Parathyroid adenoma (tissue), 2 donors: Measurements from ENCODE around the gene GKN1.

ENCODE experiments used
- H2AFZ ChIP-seq: fragments of 300-600 bp; sonication (generic); one replicate; pipeline ENCODE4 v1.7.0; 2017; ENCODE audit warnings: antibody characterized with exemption, mild to moderate bottlenecking
- H3K27ac ChIP-seq: fragments of 300-600 bp; sonication (generic); one replicate; pipeline ENCODE4 v1.7.0; 2017
- H3K27me3 ChIP-seq: fragments of 300-600 bp; sonication (generic); one replicate; pipeline ENCODE4 v1.7.0; 2017; ENCODE audit warnings: low read length; ENCODE audit not compliant: control insufficient read depth, insufficient read depth
- H3K36me3 ChIP-seq: fragments of 300-600 bp; sonication (generic); one replicate; pipeline ENCODE4 v1.7.0; 2017; ENCODE audit warnings: low read length; ENCODE audit not compliant: control insufficient read depth, insufficient read depth
- H3K4me1 ChIP-seq: fragments of 300-600 bp; sonication (generic); one replicate; pipeline ENCODE4 v1.7.0; 2017; ENCODE audit warnings: control low read depth
- H3K4me2 ChIP-seq: fragments of 300-600 bp; sonication (generic); one replicate; pipeline ENCODE4 v1.7.0; 2017; ENCODE audit warnings: low read length
- H3K4me3 ChIP-seq: fragments of 300-600 bp; sonication (generic); one replicate; pipeline ENCODE4 v1.7.0; 2017; ENCODE audit warnings: low read depth, low read length
- H3K79me2 ChIP-seq: fragments of 300-600 bp; sonication (generic); one replicate; pipeline ENCODE4 v1.7.0; 2017; ENCODE audit warnings: control low read depth
- H3K9ac ChIP-seq: fragments of 300-600 bp; sonication (generic); one replicate; pipeline ENCODE4 v1.7.0; 2017; ENCODE audit warnings: mild to moderate bottlenecking
- H3K9me3 ChIP-seq: fragments of 300-600 bp; sonication (generic); one replicate; pipeline ENCODE4 v1.7.0; 2017; ENCODE audit warnings: low read length; ENCODE audit not compliant: control insufficient read depth
- TF ChIP-seq, protein P1 (sequence below): fragments of 300-600 bp; sonication (generic); IDR thresholded peaks from one replicate; pipeline ENCODE4 v1.7.0; 2017; ENCODE audit warnings: antibody characterized with exemption, mild to moderate bottlenecking
- donor health status: primary hyperparathyroidism.

GKN1 gene

DNA sequence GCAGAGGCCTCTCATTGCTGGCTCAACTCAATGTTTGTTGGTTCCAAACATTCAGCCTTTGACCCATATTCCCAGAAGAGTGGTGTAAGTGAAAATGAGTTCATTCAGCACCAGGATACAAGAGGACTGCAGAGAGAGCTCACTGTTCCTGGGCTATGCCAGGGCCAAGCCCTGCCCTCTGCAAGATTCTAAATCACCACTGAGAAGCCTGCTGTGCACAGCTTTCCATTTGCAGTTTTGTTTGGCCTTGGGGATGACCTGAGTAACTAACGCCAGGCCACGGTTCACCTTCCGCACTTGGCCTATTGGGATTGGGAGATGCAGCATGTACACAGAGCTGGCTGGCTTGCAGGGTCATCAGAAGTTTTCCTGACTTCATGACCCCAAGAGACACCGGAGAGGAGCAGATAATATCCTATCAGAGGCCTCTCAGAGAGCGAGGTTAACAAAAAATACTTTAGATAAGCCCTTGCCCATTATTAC, 12.6 kb downstream of the GKN1 start:
- Histone ChIP-seq H3K79me2 (no peaks in the 10 kb centered on the region), H2AFZ (no peak overlapping the region), H3K4me2 (no peak overlapping the region), H3K4me3 (no peak overlapping the region), H3K27me3 (no peaks in the 10 kb centered on the region), H3K36me3 (no peaks in the 10 kb centered on the region), H3K27ac (no peak overlapping the region), H3K9ac (no peak overlapping the region), H3K9me3 (no peaks in the 10 kb centered on the region), H3K4me1 (no peaks in the 10 kb centered on the region)
- TF ChIP-seq, protein P1, sequence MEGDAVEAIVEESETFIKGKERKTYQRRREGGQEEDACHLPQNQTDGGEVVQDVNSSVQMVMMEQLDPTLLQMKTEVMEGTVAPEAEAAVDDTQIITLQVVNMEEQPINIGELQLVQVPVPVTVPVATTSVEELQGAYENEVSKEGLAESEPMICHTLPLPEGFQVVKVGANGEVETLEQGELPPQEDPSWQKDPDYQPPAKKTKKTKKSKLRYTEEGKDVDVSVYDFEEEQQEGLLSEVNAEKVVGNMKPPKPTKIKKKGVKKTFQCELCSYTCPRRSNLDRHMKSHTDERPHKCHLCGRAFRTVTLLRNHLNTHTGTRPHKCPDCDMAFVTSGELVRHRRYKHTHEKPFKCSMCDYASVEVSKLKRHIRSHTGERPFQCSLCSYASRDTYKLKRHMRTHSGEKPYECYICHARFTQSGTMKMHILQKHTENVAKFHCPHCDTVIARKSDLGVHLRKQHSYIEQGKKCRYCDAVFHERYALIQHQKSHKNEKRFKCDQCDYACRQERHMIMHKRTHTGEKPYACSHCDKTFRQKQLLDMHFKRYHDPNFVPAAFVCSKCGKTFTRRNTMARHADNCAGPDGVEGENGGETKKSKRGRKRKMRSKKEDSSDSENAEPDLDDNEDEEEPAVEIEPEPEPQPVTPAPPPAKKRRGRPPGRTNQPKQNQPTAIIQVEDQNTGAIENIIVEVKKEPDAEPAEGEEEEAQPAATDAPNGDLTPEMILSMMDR: no peak

DNA sequence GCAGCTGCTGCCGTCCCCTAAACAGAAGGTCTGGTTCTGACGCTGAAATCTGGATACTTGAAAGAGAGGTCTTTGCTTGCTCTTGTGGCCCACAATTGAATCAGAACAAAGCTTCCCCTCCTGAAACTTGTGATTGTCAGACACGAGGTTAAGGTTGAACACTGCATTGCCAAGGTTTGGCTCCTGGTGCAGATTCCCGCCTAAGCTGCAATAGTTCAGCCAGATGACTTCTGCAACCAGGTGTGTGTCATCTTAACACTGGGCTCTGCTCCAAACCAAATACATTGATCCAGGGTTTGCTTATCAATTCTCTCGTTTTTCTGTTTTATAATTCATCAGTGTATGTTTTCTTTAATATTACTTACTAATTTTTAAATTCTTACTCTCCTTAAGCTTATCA, 14.6 kb downstream of the GKN1 start:
- H3K4me2 ChIP-seq: no peak overlapping the region
- H3K4me1 ChIP-seq: no peaks in the 10 kb centered on the region
- H3K27me3 ChIP-seq: no peaks in the 10 kb centered on the region
- no peak overlapping the region for H3K9ac ChIP-seq
- H3K9me3 ChIP-seq: no peaks in the 10 kb centered on the region
- H3K4me3 ChIP-seq: no peak overlapping the region
- TF ChIP-seq, protein P1: no peak
- H3K27ac ChIP-seq: no peak overlapping the region
- H3K36me3 ChIP-seq: no peaks in the 10 kb centered on the region
- no peaks in the 10 kb centered on the region for H3K79me2 ChIP-seq
- H2AFZ ChIP-seq: no peak overlapping the region

DNA sequence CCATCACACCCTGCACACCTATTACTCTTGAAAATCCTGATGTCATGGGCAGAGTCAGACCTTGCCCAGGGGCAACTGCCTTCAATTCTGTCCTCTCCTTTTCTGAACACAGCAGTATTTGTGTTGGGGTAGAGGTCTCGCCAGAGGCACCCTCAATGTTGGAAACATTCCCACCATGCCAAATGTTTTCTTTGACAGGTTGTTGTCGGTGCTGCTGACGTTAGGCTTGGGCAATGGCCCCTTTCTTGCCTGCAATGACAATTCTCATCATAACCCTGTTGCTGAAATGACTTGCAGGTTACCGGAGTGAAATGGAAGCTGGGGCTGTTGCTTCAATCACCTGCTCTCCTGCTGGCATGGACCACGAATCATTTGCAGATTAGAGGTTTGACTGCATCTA, 17.9 kb downstream of the GKN1 start:
- H3K4me2 ChIP-seq: no peak overlapping the region
- H3K79me2 ChIP-seq: no peaks in the 10 kb centered on the region
- H3K4me1 ChIP-seq: no peaks in the 10 kb centered on the region
- no peak overlapping the region for H3K4me3 ChIP-seq
- H3K9ac ChIP-seq: no peak overlapping the region
- TF ChIP-seq, protein P1: no peak
- no peaks in the 10 kb centered on the region for H3K9me3 ChIP-seq
- H3K27ac ChIP-seq: no peak overlapping the region
- H3K36me3 ChIP-seq: no peaks in the 10 kb centered on the region
- H2AFZ ChIP-seq: no peak overlapping the region
- no peaks in the 10 kb centered on the region for H3K27me3 ChIP-seq

DNA sequence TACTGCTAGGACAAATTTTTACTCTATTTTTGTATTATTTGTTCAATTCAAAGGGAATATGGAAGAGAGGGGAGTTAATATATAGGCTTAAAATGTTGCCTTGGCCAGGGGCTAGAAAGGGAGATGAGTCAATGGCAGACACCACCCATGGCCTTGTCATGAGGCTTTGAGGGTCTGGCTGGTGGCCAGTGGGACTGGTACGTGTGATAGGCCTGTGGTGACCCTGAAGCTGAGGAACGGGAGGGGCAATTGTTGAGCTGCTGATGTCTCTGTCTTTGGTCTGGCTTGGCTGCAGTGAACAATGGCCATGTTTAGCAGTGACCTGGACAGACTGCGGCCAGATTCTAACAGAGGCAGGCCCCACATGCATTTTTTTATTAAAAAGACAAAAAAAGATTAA, 18.5 kb downstream of the GKN1 start:
- Histone ChIP-seq H3K4me3 (no peak overlapping the region), H3K27ac (no peak overlapping the region)

DNA sequence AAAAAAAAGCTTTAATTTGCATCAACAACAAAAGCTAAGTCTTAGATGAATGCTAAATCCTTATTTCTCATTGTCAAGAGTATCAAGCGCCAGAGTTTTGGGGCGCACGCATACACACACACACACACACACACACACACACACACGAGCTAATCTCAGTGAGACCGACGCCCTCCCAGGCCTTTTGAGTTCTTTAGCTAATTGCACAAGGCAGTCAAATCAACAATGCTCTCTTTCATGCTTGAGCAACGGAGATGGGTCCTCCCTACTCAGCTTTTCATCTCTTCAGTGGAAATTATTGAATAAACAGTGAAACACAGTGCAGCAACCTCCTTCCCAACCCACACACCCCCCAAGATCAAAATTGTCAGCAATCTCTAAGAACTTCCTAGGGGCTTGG, 19.2 kb downstream of the GKN1 start:
- no peaks in the 10 kb centered on the region for H3K27me3 ChIP-seq
- no peak overlapping the region for H3K4me2 ChIP-seq
- H2AFZ ChIP-seq: no peak overlapping the region

More for the DNA sequence above, 18.5 kb downstream of the GKN1 start:
- Histone ChIP-seq H3K4me1 (no peaks in the 10 kb centered on the region), H3K27me3 (no peaks in the 10 kb centered on the region), H3K9ac (no peak overlapping the region), H3K4me2 (no peak overlapping the region), H3K9me3 (no peaks in the 10 kb centered on the region), H2AFZ (no peak overlapping the region), H3K79me2 (no peaks in the 10 kb centered on the region), H3K36me3 (no peaks in the 10 kb centered on the region)
- TF ChIP-seq, protein P1: no peak

More for the DNA sequence above, 19.2 kb downstream of the GKN1 start:
- TF ChIP-seq, protein P1: no peak
- Histone ChIP-seq H3K9ac (no peak overlapping the region), H3K4me1 (no peaks in the 10 kb centered on the region), H3K79me2 (no peaks in the 10 kb centered on the region), H3K36me3 (no peaks in the 10 kb centered on the region), H3K9me3 (no peaks in the 10 kb centered on the region), H3K4me3 (no peak overlapping the region), H3K27ac (no peak overlapping the region)
